Type B pancreatic cell (in vitro differentiated cells): ENCODE results near the gene KTN1. TPM values are rescaled to one million over a fixed set of nuclear protein-coding genes. Genes with fewer than 3 reads are reported as not detected.

Source experiments
- DNase-seq: peaks from one replicate; pipeline ENCODE4 v3.0.0; 2021; ENCODE audit warnings: mixed read lengths; ENCODE audit not compliant: unreplicated experiment; ENCODE audit errors: extremely low spot score
- H3K27ac Mint-ChIP-seq: 2 replicates; pipeline ENCODE4 v1.8.0; 2021; ENCODE audit warnings: mild to moderate bottlenecking, mixed read lengths
- H3K27me3 Mint-ChIP-seq: 2 replicates; pipeline ENCODE4 v1.8.0; 2021; ENCODE audit warnings: mixed read lengths
- H3K36me3 Mint-ChIP-seq: 2 replicates; pipeline ENCODE4 v1.8.0; 2021; ENCODE audit warnings: mixed read lengths
- H3K4me1 Mint-ChIP-seq: one replicate; pipeline ENCODE4 v1.8.0; 2021; ENCODE audit warnings: mixed read lengths; ENCODE audit not compliant: unreplicated experiment
- H3K4me3 Mint-ChIP-seq: 2 replicates; pipeline ENCODE4 v1.8.0; 2021; ENCODE audit warnings: mild to moderate bottlenecking, mixed read lengths
- H3K9me3 Mint-ChIP-seq: 2 replicates; pipeline ENCODE4 v1.8.0; 2021; ENCODE audit warnings: mixed read lengths
- CTCF ChIP-seq: fragments of 200-600 bp; sonication (generic); conservative IDR thresholded peaks from 2 replicates; pipeline ENCODE4 v1.5.0; 2021; ENCODE audit warnings: antibody characterized with exemption, mild to moderate bottlenecking
- total RNA-seq: library from RNA; stranded (reverse); gene quantifications from 2 replicates; pipeline ENCODE4 v1.2.1, GENCODE V29; 2021; ENCODE audit warnings: low replicate concordance

KTN1 gene
- total RNA-seq, 1 donor from 2014 or later = 105 TPM

- Mint-ChIP-seq H3K4me3 (no peak overlapping the region), H3K36me3 (no peaks in the 10 kb centered on the region), H3K27ac (no peak overlapping the region), H3K9me3 (peaks cover 3% of the 10 kb centered on the region), H3K4me1 (peaks cover 10% of the 10 kb centered on the region), H3K27me3 (no peaks in the 10 kb centered on the region)
- TF ChIP-seq CTCF = peak; percentile 84
- no peak for DNase-seq
These were observed 127.4 kb downstream of the KTN1 start for GRCh38 chr14:55707365-55707804.

DNA sequence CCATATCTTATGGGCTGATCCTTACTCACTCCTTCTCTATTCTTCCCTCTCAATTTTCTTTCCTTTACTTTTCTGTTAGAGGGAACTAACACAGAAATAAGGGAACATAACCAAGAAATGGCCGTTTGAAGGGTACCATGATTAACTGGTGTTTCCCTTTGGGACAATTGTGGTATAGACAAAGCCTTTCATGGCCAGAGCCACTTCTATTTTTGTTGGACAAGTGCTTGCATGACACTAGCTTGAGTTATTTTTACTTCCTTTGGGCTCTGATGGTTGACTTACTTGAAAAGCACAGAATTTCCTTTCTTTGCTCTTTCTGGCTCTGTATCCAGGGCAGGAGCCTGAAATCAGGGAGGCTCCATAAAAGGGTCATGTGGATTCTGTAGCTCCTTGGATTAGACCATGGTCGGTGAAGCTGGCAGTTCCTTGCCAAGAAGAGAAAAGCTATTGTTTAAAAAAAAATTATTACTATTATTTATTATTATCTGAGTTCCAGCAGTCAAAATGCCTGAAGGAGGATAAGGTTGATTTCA is 130.6 kb downstream of the KTN1 start:
- Mint-ChIP-seq H3K4me1 (peaks cover 10% of the 10 kb centered on the region), H3K27me3 (no peaks in the 10 kb centered on the region), H3K27ac (no peak overlapping the region), H3K9me3 (peaks cover 3% of the 10 kb centered on the region), H3K36me3 (no peaks in the 10 kb centered on the region), H3K4me3 (no peak overlapping the region)
- no peak for DNase-seq
- no peak for TF ChIP-seq CTCF

- no peak for TF ChIP-seq CTCF
- Mint-ChIP-seq H3K9me3 (peaks cover 3% of the 10 kb centered on the region), H3K27me3 (no peaks in the 10 kb centered on the region), H3K4me3 (no peak overlapping the region), H3K27ac (no peak overlapping the region), H3K4me1 (peaks cover 10% of the 10 kb centered on the region), H3K36me3 (no peaks in the 10 kb centered on the region)
- no peak for DNase-seq
These were observed 131.3 kb downstream of the KTN1 start for GRCh38 chr14:55711175-55711811.

DNA sequence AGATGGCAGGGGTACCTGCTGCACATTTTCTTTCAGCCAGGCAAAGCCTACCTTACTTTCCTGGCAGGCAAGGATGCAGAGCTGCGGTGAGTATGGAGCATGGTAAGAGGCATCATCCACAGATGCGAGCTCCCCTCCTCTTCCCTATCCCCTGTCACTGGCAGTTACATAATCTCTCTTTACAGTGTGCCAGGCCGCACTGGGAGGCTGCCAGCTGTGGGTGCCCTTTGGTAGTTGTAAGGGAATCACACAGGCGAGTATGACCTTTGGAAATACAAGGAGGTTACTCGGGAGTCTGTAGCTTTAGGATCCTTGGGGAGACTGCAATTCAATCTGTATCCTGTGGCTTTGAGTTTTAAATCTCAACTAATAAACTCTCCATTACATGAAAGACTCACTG is 132.5 kb downstream of the KTN1 start:
- no peaks in the 10 kb centered on the region for H3K27me3 Mint-ChIP-seq
- H3K27ac Mint-ChIP-seq = no peak overlapping the region
- H3K4me1 Mint-ChIP-seq = peaks cover 5% of the 10 kb centered on the region
- peaks cover 3% of the 10 kb centered on the region for H3K9me3 Mint-ChIP-seq
- H3K36me3 Mint-ChIP-seq = no peaks in the 10 kb centered on the region
- DNase-seq = no peak
- no peak overlapping the region for H3K4me3 Mint-ChIP-seq
- TF ChIP-seq CTCF = no peak

GRCh38 chr14:55713486-55713885 is 133.5 kb downstream of the KTN1 start:
- Mint-ChIP-seq H3K27ac (no peak overlapping the region), H3K27me3 (no peaks in the 10 kb centered on the region), H3K4me1 (peaks cover under 1% of the 10 kb centered on the region), H3K4me3 (no peak overlapping the region), H3K36me3 (peaks cover under 1% of the 10 kb centered on the region), H3K9me3 (peaks cover 3% of the 10 kb centered on the region)
- DNase-seq = no peak
- TF ChIP-seq CTCF = no peak
